Fibroblast of villous mesenchyme (primary cell): ENCODE measurements around the gene SMC3. TPM values are rescaled to one million over a fixed set of nuclear protein-coding genes. Genes with fewer than 3 reads are reported as not detected.

Experiments used
- DNase-seq: peaks from one replicate; pipeline ENCODE4 v3.0.0-alpha.2; 2010; ENCODE audit warnings: low read depth
- H3K4me3 ChIP-seq: 2 replicates; pipeline ENCODE4 v1.5.1; 2011; ENCODE audit warnings: low read depth, mild to moderate bottlenecking, low read length
- total RNA-seq: library from RNA; depleted of rRNA; stranded (reverse); fragments of >200 nt; gene quantifications from 2 replicates; pipeline ENCODE4 v1.2.3, GENCODE V29; 2012
- TF ChIP-seq, protein P1 (sequence below): IDR thresholded peaks from 2 replicates; pipeline ENCODE4 v1.5.1; 2012; ENCODE audit warnings: low read depth, mild to moderate bottlenecking, low read length; ENCODE audit not compliant: insufficient read depth

SMC3 gene
- total RNA-seq, 1 donor, result 23.3 TPM

- no peak for DNase-seq
- no peak overlapping the region for H3K4me3 ChIP-seq
- TF ChIP-seq, protein P1, sequence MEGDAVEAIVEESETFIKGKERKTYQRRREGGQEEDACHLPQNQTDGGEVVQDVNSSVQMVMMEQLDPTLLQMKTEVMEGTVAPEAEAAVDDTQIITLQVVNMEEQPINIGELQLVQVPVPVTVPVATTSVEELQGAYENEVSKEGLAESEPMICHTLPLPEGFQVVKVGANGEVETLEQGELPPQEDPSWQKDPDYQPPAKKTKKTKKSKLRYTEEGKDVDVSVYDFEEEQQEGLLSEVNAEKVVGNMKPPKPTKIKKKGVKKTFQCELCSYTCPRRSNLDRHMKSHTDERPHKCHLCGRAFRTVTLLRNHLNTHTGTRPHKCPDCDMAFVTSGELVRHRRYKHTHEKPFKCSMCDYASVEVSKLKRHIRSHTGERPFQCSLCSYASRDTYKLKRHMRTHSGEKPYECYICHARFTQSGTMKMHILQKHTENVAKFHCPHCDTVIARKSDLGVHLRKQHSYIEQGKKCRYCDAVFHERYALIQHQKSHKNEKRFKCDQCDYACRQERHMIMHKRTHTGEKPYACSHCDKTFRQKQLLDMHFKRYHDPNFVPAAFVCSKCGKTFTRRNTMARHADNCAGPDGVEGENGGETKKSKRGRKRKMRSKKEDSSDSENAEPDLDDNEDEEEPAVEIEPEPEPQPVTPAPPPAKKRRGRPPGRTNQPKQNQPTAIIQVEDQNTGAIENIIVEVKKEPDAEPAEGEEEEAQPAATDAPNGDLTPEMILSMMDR, result no peak
Observed at GRCh38 chr10:110647136-110647430, 79.6 kb downstream of the SMC3 start.

DNA sequence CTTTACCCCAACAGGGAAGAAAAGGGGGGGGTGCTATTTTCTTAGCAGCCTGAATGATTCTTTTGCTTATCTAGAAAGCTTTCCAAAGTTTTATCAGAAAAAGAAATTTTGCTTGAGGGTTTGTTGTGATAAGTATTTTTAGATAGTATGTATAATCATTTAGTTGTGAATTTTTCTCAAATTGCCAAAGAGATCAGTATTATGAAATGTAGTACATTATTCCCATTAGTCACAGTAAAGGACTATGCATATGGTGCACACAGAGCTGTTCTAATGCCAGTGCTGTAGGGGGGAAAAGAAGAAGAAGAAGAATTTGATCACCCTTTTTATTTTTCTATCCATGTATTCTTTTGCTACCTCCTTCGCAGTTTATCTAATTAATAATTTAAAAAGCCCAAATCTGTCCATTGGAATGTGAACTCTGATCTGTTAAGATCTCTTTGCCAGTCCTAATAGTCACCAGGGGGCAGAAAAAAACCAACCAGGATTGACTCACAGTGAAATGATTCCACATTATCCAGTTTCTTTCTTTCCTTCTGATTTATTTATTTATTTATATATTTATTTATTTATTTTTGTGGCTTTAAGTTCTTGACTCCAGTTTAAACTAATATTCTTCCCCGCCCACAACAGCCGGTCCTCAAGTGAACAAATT, 81.3 kb downstream of the SMC3 start:
- no peak for DNase-seq
- no peak overlapping the region for H3K4me3 ChIP-seq
- TF ChIP-seq, protein P1, result no peak

- no peak for DNase-seq
- TF ChIP-seq, protein P1, result no peak
- no peak overlapping the region for H3K4me3 ChIP-seq
Observed at GRCh38 chr10:110649347-110650264, 82.1 kb downstream of the SMC3 start.

DNA sequence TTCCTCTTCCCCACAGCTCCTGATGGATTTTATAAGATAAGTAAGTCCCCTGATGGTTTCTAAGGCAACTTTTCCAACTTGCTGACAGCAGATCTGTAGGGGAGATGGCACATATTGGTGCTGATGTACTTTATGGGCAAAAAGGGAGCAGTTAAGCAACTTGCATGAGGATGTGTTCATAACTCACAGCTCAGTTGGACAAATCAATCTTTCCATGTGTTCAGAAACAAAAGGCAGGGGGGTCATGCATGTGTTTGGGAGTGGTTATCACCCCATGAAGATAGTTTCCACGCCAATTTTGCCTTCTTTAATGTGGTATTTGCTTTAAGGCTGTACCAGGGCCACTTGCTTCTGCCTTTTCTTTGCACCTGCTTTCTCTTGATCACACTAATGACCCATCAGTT, 82.8 kb downstream of the SMC3 start:
- TF ChIP-seq, protein P1, result no peak
- no peak overlapping the region for H3K4me3 ChIP-seq
- DNase-seq, result no peak

- H3K4me3 ChIP-seq, result no peak overlapping the region
- DNase-seq, result peak; percentile 92
- TF ChIP-seq, protein P1, result no peak
Observed at GRCh38 chr10:110651044-110651958, 83.8 kb downstream of the SMC3 start.

GRCh38 chr10:110652475-110653118, 85.1 kb downstream of the SMC3 start:
- TF ChIP-seq, protein P1, result no peak
- no peak for DNase-seq
- no peak overlapping the region for H3K4me3 ChIP-seq
